ENCODE results near the gene TOR1AIP2. TPM values are rescaled to one million over a fixed set of nuclear protein-coding genes. Genes with fewer than 3 reads are reported as not detected.

TOR1AIP2 gene
- total and polyA plus RNA-seq, 2 of the 13 experiments (the other 11 are each of a cell fraction or from before 2014, with no cell fraction given): 35.2 to 65.8 TPM

GRCh38 chr1:179882253-179883039 lies 4.8 kb upstream of the TOR1AIP2 start, which contains the start of gene TOR1AIP1:
TOR1AIP1 (plus strand) TSS chr1:179882285; CDS start chr1:179882503, 218 bp downstream.
- POLR2A ChIA-PET: interaction anchor here (0.8 to 2.9 kb wide), 7 partner anchors 8 to 275 kb away, joined by 3 to 23 read pairs (median 7); partner anchors contain the start of gene CEP350
- FAIRE-seq: no peak
- CTCF ChIA-PET (ENCODE audit: low intra/inter-chr PET ratio, low total read pairs): interaction anchor here (1.4 kb wide), 1 partner anchor 14 kb away, joined by 4 read pairs; no protein-coding TSS in a partner anchor
- peak; percentile 82 for ATAC-seq
- no peaks in the 10 kb centered on the region; a peak in 1 of 5 replicates for H3K27me3 ChIP-seq (ENCODE audit: control insufficient read depth in 1 of 2, insufficient read depth in 2 of 2, low read length in 2 of 2)
- no peaks in the 10 kb centered on the region for H3K9me3 ChIP-seq (ENCODE audit: low read length)
- H3K79me2 ChIP-seq (ENCODE audit: insufficient read depth, low read length): peaks cover 34% of the 10 kb centered on the region
- intact Hi-C loops (cut with micrococcal nuclease; ENCODE audit: unreplicated experiment): loop anchor here (1.0 to 5.0 kb wide), 3 partner anchors 14 to 285 kb away; partner anchors contain the start of gene CEP350
- peak; percentile 93 for DNase-seq (ENCODE audit: low spot score)
- H2AFZ ChIP-seq (ENCODE audit: low read length): no peak within 1 kb of the TSS
- H4K20me1 ChIP-seq (ENCODE audit: insufficient read depth, low read length): no peaks in the 10 kb centered on the region
- WGBS (ENCODE audit: low lambda C conversion rate): under 1% methylated on average over 33 of the region's 72 CpGs
- H3K27ac ChIP-seq (ENCODE audit: extremely low read length, insufficient read depth, low read length): peak within 1 kb of the TSS; percentile 97
- peak within 1 kb of the TSS; percentile 98 for H3K4me2 ChIP-seq (ENCODE audit: low read depth, low read length)
- in situ Hi-C loops (cut with HindIII; ENCODE audit: extremely low pct_ligation_motif_present, low pct_unique_long_range_greater_than_20kb): no loop called here
- H3K4me3 ChIP-seq (replicated peaks in 1 of 3; ENCODE audit: insufficient read depth in 1 of 3, low read depth in 2 of 3, low read length in 3 of 3): peak within 1 kb of the TSS; percentile 82 to 92 (median 90)
- peak within 1 kb of the TSS; percentile 93 for H3K9ac ChIP-seq (ENCODE audit: insufficient read depth, low read depth, low read length)
- H3K36me3 ChIP-seq (replicated peaks in 1 of 2; ENCODE audit: control insufficient read depth in 1 of 2, insufficient read depth in 2 of 2, low read length in 2 of 2): peaks cover 2 to 6% of the 10 kb centered on the region in 2 experiments; a peak in 3 of 5 replicates
- BruUV-seq (replicated peaks): TSS peak; percentile 50
- peaks cover 27% of the 10 kb centered on the region for H3K4me1 ChIP-seq (ENCODE audit: insufficient read depth, low read length)
- TF ChIP-seq ZNF800 (CRISPR knock-in tag; IDR thresholded peaks at IDR 0.05) (peak; percentile 74), IKZF1 (IDR thresholded peaks at IDR 0.05) (no peak), AKAP8 (CRISPR knock-in tag; IDR thresholded peaks at IDR 0.05) (peak; percentile 73), TBX3 (IDR thresholded peaks at IDR 0.05; ENCODE audit: borderline replicate concordance) (0 out of 2 replicates have a peak, but pooled peaks have one; percentile 29), ZKSCAN8 (CRISPR knock-in tag; IDR thresholded peaks at IDR 0.05; ENCODE audit: borderline replicate concordance) (0 out of 2 replicates have a peak, but pooled peaks have one; percentile 64), KAT2B (IDR thresholded peaks at IDR 0.05; ENCODE audit: borderline replicate concordance, low read depth, low read length) (no peak; the same call in 1 of the 2 replicates), ZNF232 (CRISPR knock-in tag; IDR thresholded peaks at IDR 0.05; ENCODE audit: borderline replicate concordance) (peak; percentile 47; the same call in 1 of the 2 replicates), ATF4 (CRISPR knock-in tag; IDR thresholded peaks at IDR 0.05) (peak in 1 of 2 experiments; percentile 40; a peak in 1 of 4 replicates), HNRNPK (IDR thresholded peaks at IDR 0.05; ENCODE audit: low read depth, low read length, poor library complexity, severe bottlenecking) (peak; percentile 8), ZNF790 (CRISPR knock-in tag; IDR thresholded peaks at IDR 0.05; ENCODE audit: borderline replicate concordance) (0 out of 2 replicates have a peak, but pooled peaks have one; percentile 3), ZNF253 (CRISPR knock-in tag; IDR thresholded peaks at IDR 0.05; ENCODE audit: borderline replicate concordance) (no peak), ZKSCAN1 (IDR thresholded peaks at IDR 0.05; ENCODE audit: low read length) (no peak), ZBTB8A (CRISPR knock-in tag; IDR thresholded peaks at IDR 0.05; ENCODE audit: borderline replicate concordance, low read depth) (no peak), ZNF441 (CRISPR knock-in tag; IDR thresholded peaks at IDR 0.05; ENCODE audit: borderline replicate concordance) (peak; percentile 48), SYNCRIP (IDR thresholded peaks at IDR 0.05; ENCODE audit: insufficient read depth, low read depth, low read length) (no peak), KLF12 (CRISPR knock-in tag; IDR thresholded peaks at IDR 0.05; ENCODE audit: borderline replicate concordance) (peak; percentile 94)
- TF ChIP-seq, protein P1, sequence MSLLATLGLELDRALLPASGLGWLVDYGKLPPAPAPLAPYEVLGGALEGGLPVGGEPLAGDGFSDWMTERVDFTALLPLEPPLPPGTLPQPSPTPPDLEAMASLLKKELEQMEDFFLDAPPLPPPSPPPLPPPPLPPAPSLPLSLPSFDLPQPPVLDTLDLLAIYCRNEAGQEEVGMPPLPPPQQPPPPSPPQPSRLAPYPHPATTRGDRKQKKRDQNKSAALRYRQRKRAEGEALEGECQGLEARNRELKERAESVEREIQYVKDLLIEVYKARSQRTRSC (CRISPR knock-in tag; IDR thresholded peaks at IDR 0.05; ENCODE audit: low read depth): no peak
- TF ChIP-seq, protein P2, sequence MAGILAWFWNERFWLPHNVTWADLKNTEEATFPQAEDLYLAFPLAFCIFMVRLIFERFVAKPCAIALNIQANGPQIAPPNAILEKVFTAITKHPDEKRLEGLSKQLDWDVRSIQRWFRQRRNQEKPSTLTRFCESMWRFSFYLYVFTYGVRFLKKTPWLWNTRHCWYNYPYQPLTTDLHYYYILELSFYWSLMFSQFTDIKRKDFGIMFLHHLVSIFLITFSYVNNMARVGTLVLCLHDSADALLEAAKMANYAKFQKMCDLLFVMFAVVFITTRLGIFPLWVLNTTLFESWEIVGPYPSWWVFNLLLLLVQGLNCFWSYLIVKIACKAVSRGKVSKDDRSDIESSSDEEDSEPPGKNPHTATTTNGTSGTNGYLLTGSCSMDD (CRISPR knock-in tag; IDR thresholded peaks at IDR 0.05): no peak

All from HepG2 (cell line).